Natural killer cell (primary cell): Measurements from ENCODE around the gene CTNNA2. TPM values are rescaled to one million over a fixed set of nuclear protein-coding genes. Genes with fewer than 3 reads are reported as not detected.

Source experiments
- ATAC-seq, 3 donors: fragments of 150-1000 bp in 2 of 3; fragments of 200-7000 bp in 1 of 3; cut with Tn5 transposase; 1 replicate in 1 of 3; 2 replicates in 2 of 3; pipeline ENCODE4 v1.10.0; 2021; ENCODE audit warnings: mild to moderate bottlenecking in 2 of 3, moderate library complexity in 2 of 3
- DNase-seq, 2 donors: peaks; one replicate each; pipeline versions ENCODE4 v3.0.0 to v3.0.0-alpha.2; 2013 to 2021; ENCODE audit warnings: mixed read lengths in 1 of 2
- H3K27ac ChIP-seq: one replicate; pipeline ENCODE4 v1.5.1; 2013; ENCODE audit warnings: mild to moderate bottlenecking, low read length
- H3K27me3 ChIP-seq: one replicate; pipeline ENCODE4 v1.6.1; 2013; ENCODE audit warnings: low read length; ENCODE audit not compliant: control insufficient read depth, insufficient read depth
- H3K36me3 ChIP-seq: one replicate; pipeline ENCODE4 v1.6.1; 2013; ENCODE audit warnings: low read length; ENCODE audit not compliant: control insufficient read depth, insufficient read depth
- H3K4me1 ChIP-seq: one replicate; pipeline ENCODE4 v1.6.1; 2013; ENCODE audit warnings: low read length; ENCODE audit not compliant: control insufficient read depth, insufficient read depth
- H3K4me3 ChIP-seq: one replicate; pipeline ENCODE4 v1.5.1; 2013; ENCODE audit warnings: low read length
- H3K9me3 ChIP-seq: one replicate; pipeline ENCODE4 v1.6.1; 2013; ENCODE audit warnings: low read length; ENCODE audit not compliant: control insufficient read depth, insufficient read depth
- H3K27ac Mint-ChIP-seq, 2 donors: one replicate each; pipeline ENCODE4 v1.8.0; 2022; ENCODE audit warnings: mild to moderate bottlenecking in 2 of 2, mixed read lengths in 2 of 2, moderate library complexity in 1 of 2
- H3K27me3 Mint-ChIP-seq, 2 donors: one replicate each; pipeline ENCODE4 v1.8.0; 2022; ENCODE audit warnings: low read depth in 2 of 2, mixed read lengths in 2 of 2
- H3K36me3 Mint-ChIP-seq: one replicate; pipeline ENCODE4 v1.8.0; 2022; ENCODE audit warnings: mixed read lengths
- H3K4me1 Mint-ChIP-seq, 2 donors: one replicate each; pipeline ENCODE4 v1.8.0; 2022; ENCODE audit warnings: mixed read lengths in 2 of 2
- H3K4me3 Mint-ChIP-seq: one replicate; pipeline ENCODE4 v1.8.0; 2022; ENCODE audit warnings: mild to moderate bottlenecking, moderate library complexity, mixed read lengths
- H3K9me3 Mint-ChIP-seq, 2 donors: one replicate each; pipeline ENCODE4 v1.8.0; 2022; ENCODE audit warnings: mixed read lengths in 2 of 2
- WGBS: methylation state at CpG from one replicate; pipeline ENCODE4 v1.1.7; 2013; ENCODE audit warnings: missing lambda C conversion rate; ENCODE audit not compliant: insufficient coverage; 5-methylcytosine and 5-hydroxymethylcytosine counted together
- intact Hi-C: fragments of 100-400 bp; cut with micrococcal nuclease; formaldehyde crosslinking; loops from one replicate; pipeline ENCODE4 v1.14.2; 2022
- total RNA-seq, 4 donors: library from RNA; stranded (reverse); fragments of 120-200 nt in 1 of 4; gene quantifications; one replicate each; pipeline versions ENCODE4 v1.2.3 to v1.2.4, GENCODE V29; 2013 to 2022
- TF ChIP-seq, protein P1 (sequence below): fragments of 200-600 bp; IDR thresholded peaks from one replicate; pipeline ENCODE4 v1.8.0; 2022; ENCODE audit warnings: antibody characterized with exemption

The CTNNA2 gene
- total RNA-seq, 3 donors from 2014 or later (not counting 1 experiment from before 2014, with no cell fraction given) = not detected

DNA sequence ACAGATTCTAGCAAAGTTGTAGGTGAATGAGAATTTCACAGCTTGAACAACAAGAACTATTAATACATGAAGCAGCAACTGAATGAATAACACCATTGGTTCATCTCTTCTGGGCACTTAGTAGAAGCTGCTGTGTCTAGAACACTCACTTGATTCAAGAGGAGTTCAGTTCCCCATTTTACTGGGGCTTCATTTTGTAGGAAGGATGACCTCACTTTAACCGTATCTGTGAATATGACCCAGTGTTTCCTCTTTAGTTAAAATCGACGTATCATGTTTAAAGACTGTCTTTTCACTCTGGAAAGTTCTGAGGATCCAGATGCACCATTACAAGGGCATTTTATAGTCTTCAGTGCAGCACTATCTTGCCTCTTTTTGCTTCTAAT is 743.9 kb downstream of the CTNNA2 start:
- no peak for DNase-seq
- TF ChIP-seq, protein P1, sequence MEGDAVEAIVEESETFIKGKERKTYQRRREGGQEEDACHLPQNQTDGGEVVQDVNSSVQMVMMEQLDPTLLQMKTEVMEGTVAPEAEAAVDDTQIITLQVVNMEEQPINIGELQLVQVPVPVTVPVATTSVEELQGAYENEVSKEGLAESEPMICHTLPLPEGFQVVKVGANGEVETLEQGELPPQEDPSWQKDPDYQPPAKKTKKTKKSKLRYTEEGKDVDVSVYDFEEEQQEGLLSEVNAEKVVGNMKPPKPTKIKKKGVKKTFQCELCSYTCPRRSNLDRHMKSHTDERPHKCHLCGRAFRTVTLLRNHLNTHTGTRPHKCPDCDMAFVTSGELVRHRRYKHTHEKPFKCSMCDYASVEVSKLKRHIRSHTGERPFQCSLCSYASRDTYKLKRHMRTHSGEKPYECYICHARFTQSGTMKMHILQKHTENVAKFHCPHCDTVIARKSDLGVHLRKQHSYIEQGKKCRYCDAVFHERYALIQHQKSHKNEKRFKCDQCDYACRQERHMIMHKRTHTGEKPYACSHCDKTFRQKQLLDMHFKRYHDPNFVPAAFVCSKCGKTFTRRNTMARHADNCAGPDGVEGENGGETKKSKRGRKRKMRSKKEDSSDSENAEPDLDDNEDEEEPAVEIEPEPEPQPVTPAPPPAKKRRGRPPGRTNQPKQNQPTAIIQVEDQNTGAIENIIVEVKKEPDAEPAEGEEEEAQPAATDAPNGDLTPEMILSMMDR = no peak
- WGBS = 17% methylated on average over 3 of the region's 3 CpGs
- H3K27me3 Mint-ChIP-seq = no peaks in the 10 kb centered on the region
- peaks cover 7 to 11% of the 10 kb centered on the region in 2 donors for H3K9me3 Mint-ChIP-seq
- no peaks in the 10 kb centered on the region for H3K9me3 ChIP-seq
- H3K36me3 ChIP-seq = no peaks in the 10 kb centered on the region
- no peak overlapping the region for H3K27ac ChIP-seq
- no peak overlapping the region for H3K27ac Mint-ChIP-seq
- no peak for ATAC-seq
- no peaks in the 10 kb centered on the region for H3K27me3 ChIP-seq
- intact Hi-C loops = no loop called here
- no peaks in the 10 kb centered on the region for H3K4me1 ChIP-seq
- no peak overlapping the region for H3K4me3 ChIP-seq
- no peak overlapping the region for H3K4me3 Mint-ChIP-seq
- H3K4me1 Mint-ChIP-seq = no peaks in the 10 kb centered on the region
- H3K36me3 Mint-ChIP-seq = no peaks in the 10 kb centered on the region

DNA sequence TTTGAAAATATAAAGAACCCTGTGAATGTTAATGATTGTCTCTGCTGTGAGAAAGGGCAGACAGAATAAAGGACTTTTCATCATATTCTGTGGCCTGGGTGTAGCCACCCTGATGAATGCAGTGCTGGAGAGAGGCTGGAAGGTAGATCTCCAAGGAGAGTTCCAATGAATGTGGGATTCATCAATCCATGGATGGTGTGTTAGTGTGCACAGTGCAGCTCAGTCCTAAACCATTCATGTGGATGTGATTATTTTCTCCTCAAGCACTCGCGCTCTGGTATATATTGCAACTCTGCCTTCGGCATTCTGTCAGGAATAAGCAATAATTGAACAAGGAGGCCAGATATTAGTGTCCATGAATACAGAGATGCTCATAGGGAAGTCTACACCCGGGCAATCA is 744.6 kb downstream of the CTNNA2 start:
- H3K36me3 ChIP-seq = no peaks in the 10 kb centered on the region
- H3K4me3 ChIP-seq = no peak overlapping the region
- intact Hi-C loops = no loop called here
- WGBS = 99% methylated on average over 4 of the region's 4 CpGs
- no peaks in the 10 kb centered on the region for H3K27me3 ChIP-seq
- Mint-ChIP-seq H3K4me3 (no peak overlapping the region), H3K9me3 (peaks cover 7 to 11% of the 10 kb centered on the region in 2 donors), H3K27ac (no peak overlapping the region), H3K36me3 (no peaks in the 10 kb centered on the region), H3K4me1 (no peaks in the 10 kb centered on the region), H3K27me3 (no peaks in the 10 kb centered on the region)
- H3K27ac ChIP-seq = no peak overlapping the region
- DNase-seq (no peak), ATAC-seq (no peak)
- TF ChIP-seq, protein P1 = no peak
- no peaks in the 10 kb centered on the region for H3K9me3 ChIP-seq
- H3K4me1 ChIP-seq = no peaks in the 10 kb centered on the region

DNA sequence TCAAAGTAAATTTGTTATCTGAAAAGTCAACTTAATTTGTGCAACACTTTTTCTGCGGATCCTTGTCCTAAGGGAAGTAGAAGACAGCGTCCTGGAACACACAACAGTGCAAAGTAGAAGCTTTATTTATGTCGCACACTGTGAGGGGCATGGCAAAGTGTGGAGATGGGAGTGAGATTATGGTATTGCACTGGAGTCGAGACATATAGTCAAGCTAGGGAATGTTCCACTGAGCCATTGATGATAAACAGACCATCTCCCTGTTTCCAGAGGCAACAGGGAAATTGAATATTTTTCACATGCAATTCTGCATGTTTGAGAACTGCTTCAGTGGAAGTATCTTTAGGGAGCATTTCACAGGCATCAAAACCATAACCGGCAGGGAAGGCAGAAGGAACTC is 745.5 kb downstream of the CTNNA2 start:
- H3K27ac ChIP-seq = no peak overlapping the region
- intact Hi-C loops = no loop called here
- Mint-ChIP-seq H3K27me3 (no peaks in the 10 kb centered on the region), H3K4me1 (no peaks in the 10 kb centered on the region), H3K9me3 (peaks cover 11 to 13% of the 10 kb centered on the region in 2 donors), H3K36me3 (no peaks in the 10 kb centered on the region), H3K4me3 (no peak overlapping the region), H3K27ac (no peak overlapping the region)
- H3K27me3 ChIP-seq = no peaks in the 10 kb centered on the region
- DNase-seq (no peak), ATAC-seq (no peak)
- no peaks in the 10 kb centered on the region for H3K36me3 ChIP-seq
- H3K4me1 ChIP-seq = no peaks in the 10 kb centered on the region
- WGBS = 91% methylated on average over 5 of the region's 5 CpGs
- TF ChIP-seq, protein P1 = no peak
- H3K4me3 ChIP-seq = no peak overlapping the region
- H3K9me3 ChIP-seq = peaks cover 2% of the 10 kb centered on the region

DNA sequence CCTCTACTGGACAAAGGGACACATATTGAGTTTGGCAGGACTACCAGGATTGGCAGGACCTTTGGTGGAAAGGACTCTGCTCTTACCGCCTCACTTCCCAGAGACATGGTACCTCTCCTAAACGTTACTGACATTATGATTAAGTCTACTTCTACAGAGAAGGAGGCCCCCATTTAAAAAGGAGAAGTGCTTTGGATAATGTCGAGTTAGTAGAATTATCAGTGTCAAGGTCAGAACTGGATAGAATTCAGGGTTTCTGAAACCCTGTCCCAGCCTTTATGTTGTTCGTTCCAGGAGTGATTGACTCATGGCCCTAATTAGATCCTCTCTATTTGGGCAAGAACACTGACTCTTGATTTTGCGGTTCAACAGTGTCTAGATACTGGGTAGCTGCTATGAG is 745.9 kb downstream of the CTNNA2 start:
- Histone ChIP-seq H3K4me1 (no peaks in the 10 kb centered on the region), H3K27ac (no peak overlapping the region), H3K9me3 (peaks cover 3% of the 10 kb centered on the region), H3K4me3 (no peak overlapping the region), H3K36me3 (no peaks in the 10 kb centered on the region), H3K27me3 (no peaks in the 10 kb centered on the region)
- TF ChIP-seq, protein P1 = no peak
- DNase-seq (no peak), ATAC-seq (no peak)
- intact Hi-C loops = no loop called here
- Mint-ChIP-seq H3K4me3 (no peak overlapping the region), H3K27me3 (no peaks in the 10 kb centered on the region), H3K27ac (no peak overlapping the region), H3K4me1 (no peaks in the 10 kb centered on the region), H3K9me3 (peaks cover 9 to 10% of the 10 kb centered on the region in 2 donors), H3K36me3 (no peaks in the 10 kb centered on the region)
- WGBS = 80% methylated on average over 3 of the region's 5 CpGs
